Endothelial cell of umbilical vein (primary cell): ENCODE measurements around the gene RPL13. TPM values are rescaled to one million over a fixed set of nuclear protein-coding genes. Genes with fewer than 3 reads are reported as not detected.

ENCODE experiments used
- BruUV-seq: library from RNA; stranded (reverse); fragments of 400-500 nt; replicated peaks from 2 replicates; lab custom pipeline; 2021; lab: Mats Ljungman, UMichigan
- CTCF ChIA-PET: fragments of 300-600, 350-600 bp; sonication (Branson Sonifier 250); formaldehyde crosslinking; loops from one replicate; lab custom pipeline; 2021; ENCODE audit warnings: antibody characterized with exemption, inconsistent platforms; lab: Charles Lee
- POLR2A ChIA-PET: fragments of 300-600, 350-600 bp; sonication (Branson Sonifier 250); formaldehyde crosslinking; loops from one replicate; lab custom pipeline; 2021; ENCODE audit warnings: antibody characterized with exemption, inconsistent platforms; lab: Charles Lee
- DNase-seq: peaks from one replicate; pipeline ENCODE4 v3.0.0-alpha.2; 2011; ENCODE audit warnings: low read depth, low spot score
- FAIRE-seq: peaks from 2 replicates; lab custom pipeline; 2011; peaks lifted over from hg19 to GRCh38; lab: Jason Lieb, UNC
- H2AFZ ChIP-seq: 2 replicates; pipeline ENCODE4 v1.6.0; 2012; ENCODE audit warnings: low read depth, low read length, control low read depth, inconsistent platforms
- H3K27ac ChIP-seq: 2 replicates; pipeline ENCODE4 v1.5.1; 2011; ENCODE audit warnings: low read depth, mild to moderate bottlenecking, control low read depth, low read length, moderate library complexity; ENCODE audit not compliant: insufficient read depth
- H3K27me3 ChIP-seq, 2 experiments: 2 replicates each; pipeline versions ENCODE4 v1.6.0 to v1.6.1; 2011; ENCODE audit warnings: low read length in 2 of 2, mixed read lengths in 1 of 2; ENCODE audit not compliant: control insufficient read depth in 2 of 2, insufficient read depth in 2 of 2
- H3K36me3 ChIP-seq, 2 experiments: 2 replicates in 1 of 2; 3 replicates in 1 of 2; pipeline ENCODE4 v1.5.1; 2011; ENCODE audit warnings: low read length in 2 of 2, mild to moderate bottlenecking in 1 of 2, moderate library complexity in 1 of 2; ENCODE audit not compliant: control insufficient read depth in 2 of 2, insufficient read depth in 2 of 2; ENCODE audit errors: extremely low read depth in 1 of 2
- H3K4me1 ChIP-seq: 3 replicates; pipeline ENCODE4 v1.5.1; 2011; ENCODE audit warnings: mild to moderate bottlenecking, low read length; ENCODE audit not compliant: control insufficient read depth, insufficient read depth; ENCODE audit errors: extremely low read depth
- H3K4me2 ChIP-seq: 2 replicates; pipeline ENCODE4 v1.6.1; 2011; ENCODE audit warnings: low read length, control low read depth, mixed read lengths; ENCODE audit not compliant: insufficient read depth
- H3K4me3 ChIP-seq, 3 experiments: fragments of 200-600 bp in 1 of 3; sonication (generic), shearing (Covaris generic) in 1 of 3; replicated peaks in 1 of 3; 2 replicates each; pipeline ENCODE4 v1.5.1; 2011 to 2016; ENCODE audit warnings: control low read depth in 3 of 3, low read length in 3 of 3, mild to moderate bottlenecking in 2 of 3, inconsistent platforms in 1 of 3, low read depth in 1 of 3, moderate library complexity in 1 of 3; ENCODE audit not compliant: insufficient read depth in 1 of 3
- H3K79me2 ChIP-seq: 2 replicates; pipeline ENCODE4 v1.6.0; 2012; ENCODE audit warnings: low read length, inconsistent platforms; ENCODE audit not compliant: control insufficient read depth, insufficient read depth
- H3K9ac ChIP-seq: replicated peaks from 2 replicates; pipeline ENCODE3; 2011; ENCODE audit warnings: low read length, control low read depth; ENCODE audit not compliant: insufficient read depth; ENCODE audit errors: extremely low read depth
- H3K9me1 ChIP-seq: replicated peaks from 3 replicates; pipeline ENCODE4 v1.6.0; 2011; ENCODE audit warnings: mild to moderate bottlenecking, low read length; ENCODE audit not compliant: control insufficient read depth, insufficient read depth; ENCODE audit errors: extremely low read depth
- H3K9me3 ChIP-seq: replicated peaks from 2 replicates; pipeline ENCODE4 v1.5.1; 2012; ENCODE audit warnings: low read length, inconsistent platforms; ENCODE audit not compliant: control insufficient read depth, insufficient read depth
- H4K20me1 ChIP-seq: replicated peaks from 2 replicates; pipeline ENCODE3; 2011; ENCODE audit warnings: mild to moderate bottlenecking, low read length; ENCODE audit not compliant: control insufficient read depth, insufficient read depth; ENCODE audit errors: extremely low read depth
- EZH2 ChIP-seq: IDR thresholded peaks from 2 replicates; pipeline ENCODE4 v1.6.1; 2012; ENCODE audit warnings: borderline replicate concordance, low read depth, mild to moderate bottlenecking, moderate library complexity, low read length, inconsistent platforms; ENCODE audit not compliant: severe bottlenecking
- MAX ChIP-seq: IDR thresholded peaks from 2 replicates; pipeline ENCODE4 v1.6.1; 2011; ENCODE audit not compliant: insufficient read depth, insufficient read length
- MYC ChIP-seq: IDR thresholded peaks from one replicate; pipeline ENCODE4 v1.6.1; 2011; ENCODE audit warnings: mild to moderate bottlenecking, low read depth, low read length
- POLR2A ChIP-seq: IDR thresholded peaks from 2 replicates; pipeline ENCODE4 v1.6.1; 2012; ENCODE audit warnings: low read depth, mild to moderate bottlenecking, control low read depth, low read length
- POLR2AphosphoS5 ChIP-seq: IDR thresholded peaks from 2 replicates; pipeline ENCODE4 v1.6.1; 2012; ENCODE audit warnings: low read depth, mild to moderate bottlenecking, control low read depth, low read length, moderate library complexity; ENCODE audit not compliant: insufficient read depth
- dilution Hi-C: fragments of 300-500 bp; cut with MboI; formaldehyde crosslinking; loops from one replicate; pipeline ENCODE4 v1.15.0; 2019; ENCODE audit warnings: low sequenced_read_pairs; ENCODE audit not compliant: extremely low pct_ligation_motif_present
- intact Hi-C: fragments of 100-400 bp; cut with micrococcal nuclease; formaldehyde crosslinking; loops from one replicate; pipeline ENCODE4 v1.10.0; 2022
- polyA plus RNA-seq, 4 experiments: library from polyadenylated mRNA; depleted of rRNA in 3 of 4; stranded (reverse) in 3 of 4; unstranded in 1 of 4; fragments of >200 nt; gene quantifications; 2 replicates each; pipeline versions ENCODE4 v1.2.1 to v1.2.3, GENCODE V29; 2011 to 2012; ENCODE audit warnings: missing spikeins in 1 of 4
- total RNA-seq: library from RNA; stranded (reverse); gene quantifications from 2 replicates; pipeline ENCODE4 v1.2.3, GENCODE V29; 2021

RPL13 gene
- total and polyA plus RNA-seq, 2 donors (not counting 3 experiments of a cell fraction or from before 2014, with no cell fraction given) = 1,463 to 5,670 TPM

GRCh38 chr16:89561142-89561883 is 831 bp downstream of the RPL13 start:
- H3K79me2 ChIP-seq = peaks cover 36% of the 10 kb centered on the region
- intact Hi-C loops (no loop called here), dilution Hi-C loops (no loop called here)
- CTCF ChIA-PET = no interaction called here
- H3K27ac ChIP-seq = peak overlapping the region; percentile 97
- no peaks in the 10 kb centered on the region for H3K9me1 ChIP-seq
- H3K27me3 ChIP-seq = no peaks in the 10 kb centered on the region
- DNase-seq (peak; percentile 55), FAIRE-seq (no peak)
- H3K9me3 ChIP-seq = no peaks in the 10 kb centered on the region
- H3K36me3 ChIP-seq = peaks cover 31% of the 10 kb centered on the region in 2 experiments
- POLR2A ChIA-PET = no interaction called here
- peak overlapping the region; percentile 100 for H3K9ac ChIP-seq
- peaks cover 12% of the 10 kb centered on the region for H4K20me1 ChIP-seq
- peak overlapping the region; percentile 48 to 90 (median 76) for H3K4me3 ChIP-seq
- no TSS peak for BruUV-seq
- H2AFZ ChIP-seq = no peak overlapping the region
- TF ChIP-seq MAX (no peak), MYC (no peak), POLR2AphosphoS5 (no peak)
- peaks cover 45% of the 10 kb centered on the region for H3K4me1 ChIP-seq
- peak overlapping the region; percentile 78 for H3K4me2 ChIP-seq

GRCh38 chr16:89561884-89562599 is 1.6 kb downstream of the RPL13 start:
- H3K79me2 ChIP-seq = peaks cover 36% of the 10 kb centered on the region
- no peak overlapping the region for H3K27ac ChIP-seq
- POLR2A ChIA-PET = interaction anchor here (0.8 kb wide), 1 partner anchor 80 kb away, joined by 3 read pairs; no protein-coding TSS in a partner anchor
- H2AFZ ChIP-seq = no peak overlapping the region
- peaks cover 45% of the 10 kb centered on the region for H3K4me1 ChIP-seq
- DNase-seq (no peak), FAIRE-seq (peak; percentile 35)
- no peaks in the 10 kb centered on the region for H3K9me1 ChIP-seq
- intact Hi-C loops = no loop called here
- no peaks in the 10 kb centered on the region for H3K27me3 ChIP-seq
- H4K20me1 ChIP-seq = peaks cover 12% of the 10 kb centered on the region
- CTCF ChIA-PET = no interaction called here
- dilution Hi-C loops = no loop called here
- no peaks in the 10 kb centered on the region for H3K9me3 ChIP-seq
- peaks cover 31% of the 10 kb centered on the region in 2 experiments for H3K36me3 ChIP-seq
- H3K4me3 ChIP-seq = peak overlapping the region; percentile 48 to 90 (median 76)
- H3K9ac ChIP-seq = peak overlapping the region; percentile 100
- peak overlapping the region; percentile 78 for H3K4me2 ChIP-seq
- no peak for TF ChIP-seq EZH2
- peak; percentile 11 for TF ChIP-seq POLR2A
- no TSS peak for BruUV-seq
